Kidney (tissue), 14 donors: ENCODE measurements around the gene PIP5K1B. TPM values are rescaled to one million over a fixed set of nuclear protein-coding genes. Genes with fewer than 3 reads are reported as not detected.

Experiments
- DNase-seq, 5 donors: peaks; one replicate each; pipeline ENCODE4 v3.0.0-alpha.2; 2013 to 2020
- FAIRE-seq: peaks from 2 replicates; lab custom pipeline; 2012; peaks lifted over from hg19 to GRCh38; lab: Jason Lieb, UNC
- H3K27ac ChIP-seq, 2 donors: one replicate each; pipeline ENCODE4 v1.7.0; 2013; ENCODE audit warnings: low read depth in 2 of 2, low read length in 2 of 2, inconsistent platforms in 1 of 2
- H3K27me3 ChIP-seq: one replicate; pipeline ENCODE4 v1.7.1; 2013; ENCODE audit warnings: low read length, inconsistent platforms; ENCODE audit not compliant: control insufficient read depth, insufficient read depth
- H3K36me3 ChIP-seq, 3 donors: one replicate each; pipeline versions ENCODE4 v1.7.0 to v1.7.1; 2013; ENCODE audit warnings: low read length in 3 of 3, control low read depth in 1 of 3, inconsistent platforms in 1 of 3; ENCODE audit not compliant: insufficient read depth in 3 of 3, control insufficient read depth in 2 of 3
- H3K4me1 ChIP-seq, 3 donors: one replicate each; pipeline versions ENCODE4 v1.7.0 to v1.7.1; 2013; ENCODE audit warnings: low read length in 3 of 3, inconsistent platforms in 1 of 3, low read depth in 1 of 3; ENCODE audit not compliant: control insufficient read depth in 2 of 3, insufficient read depth in 2 of 3
- H3K4me3 ChIP-seq, 3 donors: one replicate each; pipeline versions ENCODE4 v1.7.0 to v1.8.1; 2013; ENCODE audit warnings: low read length in 3 of 3, control low read depth in 1 of 3, inconsistent platforms in 1 of 3
- H3K9ac ChIP-seq, 3 donors: one replicate each; pipeline versions ENCODE4 v1.7.0 to v1.7.1; 2013; ENCODE audit warnings: low read length in 3 of 3, control low read depth in 1 of 3, inconsistent platforms in 1 of 3
- H3K9me3 ChIP-seq, 3 donors: one replicate each; pipeline versions ENCODE4 v1.7.0 to v1.7.1; 2013; ENCODE audit warnings: low read length in 3 of 3, control low read depth in 1 of 3, inconsistent platforms in 1 of 3; ENCODE audit not compliant: control insufficient read depth in 2 of 3, insufficient read depth in 1 of 3
- CTCF ChIP-seq: IDR thresholded peaks from 3 replicates; pipeline ENCODE4 v1.5.1; 2012; ENCODE audit warnings: mild to moderate bottlenecking, moderate library complexity, borderline replicate concordance; ENCODE audit not compliant: insufficient read depth; ENCODE audit errors: extremely low read depth
- intact Hi-C: fragments of 100-400 bp; cut with DNase I; formaldehyde crosslinking; loops from one replicate; pipeline ENCODE4 v1.11.1; 2022
- polyA plus RNA-seq: library from polyadenylated mRNA; stranded (reverse); fragments of 350-450 nt; fragmentation: Illumina TruSeq; extraction: RNeasy Lipid Tissue Mini Kit (QIAGEN cat#74804); gene quantifications from one replicate; pipeline ENCODE4 v1.2.3, GENCODE V29; 2014; ENCODE audit warnings: low read depth, low replicate concordance; ENCODE audit not compliant: insufficient read depth
- total RNA-seq: library from RNA; stranded (reverse); fragmentation: NEBNext Ultra II Directional; extraction: Animal tissue kit (Norgen Biotek cat#: 25700); gene quantifications from one replicate; pipeline ENCODE4 v1.2.1, GENCODE V29; 2021
- donor health status: control.
- donor health status: control.
- donor health status: control.
- donor health status: control.
- donor health status: control.
- donor health status: DM: yes; HTN: yes; CAD: no.
- donor health status: Normal renal cell carcinoma (clear cell type).

PIP5K1B gene
- total and polyA plus RNA-seq, 2 donors from 2014 or later = 9.4 to 10.1 TPM

GRCh38 chr9:68877219-68877618, 172.2 kb downstream of the PIP5K1B start:
- no peak for TF ChIP-seq CTCF
- Histone ChIP-seq H3K9me3 (no peaks in the 10 kb centered on the region), H3K4me3 (no peak overlapping the region), H3K27me3 (no peaks in the 10 kb centered on the region), H3K4me1 (peaks cover 0 to 4% (median 0%) of the 10 kb centered on the region in 3 donors), H3K9ac (no peak overlapping the region), H3K27ac (no peak overlapping the region), H3K36me3 (no peaks in the 10 kb centered on the region)
- no peak for DNase-seq
- no peak for FAIRE-seq
- intact Hi-C loops = no loop called here

- H3K36me3 ChIP-seq = no peaks in the 10 kb centered on the region
- no peak overlapping the region for H3K9ac ChIP-seq
- no peaks in the 10 kb centered on the region for H3K4me1 ChIP-seq
- H3K27me3 ChIP-seq = no peaks in the 10 kb centered on the region
- H3K9me3 ChIP-seq = no peaks in the 10 kb centered on the region
- H3K4me3 ChIP-seq = no peak overlapping the region
- no peak for FAIRE-seq
- no peak for DNase-seq
- intact Hi-C loops = no loop called here
- TF ChIP-seq CTCF = no peak
- H3K27ac ChIP-seq = no peak overlapping the region
These were observed 173.4 kb downstream of the PIP5K1B start for GRCh38 chr9:68878450-68878849.

GRCh38 chr9:68883224-68883623, 178.2 kb downstream of the PIP5K1B start:
- no peaks in the 10 kb centered on the region for H3K27me3 ChIP-seq

More at GRCh38 chr9:68883224-68883623, 178.2 kb downstream of the PIP5K1B start:
- H3K9me3 ChIP-seq = no peaks in the 10 kb centered on the region
- DNase-seq (no peak), FAIRE-seq (no peak)
- no peaks in the 10 kb centered on the region for H3K36me3 ChIP-seq
- no peak overlapping the region for H3K27ac ChIP-seq
- no peak for TF ChIP-seq CTCF
- intact Hi-C loops = no loop called here
- no peak overlapping the region for H3K9ac ChIP-seq
- no peak overlapping the region for H3K4me3 ChIP-seq
- no peaks in the 10 kb centered on the region for H3K4me1 ChIP-seq
